ENCODE results near the gene USP22. TPM values are rescaled to one million over a fixed set of nuclear protein-coding genes. Genes with fewer than 3 reads are reported as not detected.

USP22 gene
- polyA plus RNA-seq, 1 donor (not counting 4 experiments of a cell fraction or from before 2014, with no cell fraction given) = 111 TPM

- Histone ChIP-seq H3K4me1 (ENCODE audit: control insufficient read depth, extremely low read depth, insufficient read depth, low read length) (no peaks in the 10 kb centered on the region), H3K27ac (ENCODE audit: control insufficient read depth, insufficient read depth, low read length) (no peak overlapping the region), H3K27me3 (ENCODE audit: control insufficient read depth, extremely low read depth, insufficient read depth, low read length) (no peaks in the 10 kb centered on the region), H4K20me1 (ENCODE audit: control insufficient read depth, extremely low read depth, insufficient read depth, low read length) (peaks cover 64% of the 10 kb centered on the region), H3K36me3 (ENCODE audit: control insufficient read depth in 2 of 2, extremely low read depth in 1 of 2, insufficient read depth in 2 of 2, low read length in 2 of 2) (peaks cover 67 to 79% of the 10 kb centered on the region in 2 experiments), H3K4me2 (ENCODE audit: control insufficient read depth, extremely low read depth, insufficient read depth, low read depth, low read length) (no peak overlapping the region), H3K79me2 (ENCODE audit: control insufficient read depth, insufficient read depth, low read length) (peaks cover 97% of the 10 kb centered on the region), H3K9me1 (ENCODE audit: control insufficient read depth, extremely low read depth, insufficient read depth, low read length) (no peaks in the 10 kb centered on the region), H3K4me3 (ENCODE audit: control insufficient read depth in 2 of 3, extremely low read depth in 1 of 3, insufficient read depth in 2 of 3, low read depth in 1 of 3, low read length in 3 of 3) (no peak overlapping the region), H3K9me3 (ENCODE audit: control insufficient read depth, low read depth, low read length) (no peaks in the 10 kb centered on the region), H3K9ac (ENCODE audit: control insufficient read depth, extremely low read depth, insufficient read depth, low read length) (no peak overlapping the region), H2AFZ (ENCODE audit: control insufficient read depth, low read length) (no peak overlapping the region)
- dilution Hi-C loops (cut with MboI; ENCODE audit: extremely low pct_ligation_motif_present, low sequenced_read_pairs) = no loop called here
- no peak for TF ChIP-seq EZH2 (IDR thresholded peaks at IDR 0.05; ENCODE audit: low read length)
- TF ChIP-seq, protein P1, sequence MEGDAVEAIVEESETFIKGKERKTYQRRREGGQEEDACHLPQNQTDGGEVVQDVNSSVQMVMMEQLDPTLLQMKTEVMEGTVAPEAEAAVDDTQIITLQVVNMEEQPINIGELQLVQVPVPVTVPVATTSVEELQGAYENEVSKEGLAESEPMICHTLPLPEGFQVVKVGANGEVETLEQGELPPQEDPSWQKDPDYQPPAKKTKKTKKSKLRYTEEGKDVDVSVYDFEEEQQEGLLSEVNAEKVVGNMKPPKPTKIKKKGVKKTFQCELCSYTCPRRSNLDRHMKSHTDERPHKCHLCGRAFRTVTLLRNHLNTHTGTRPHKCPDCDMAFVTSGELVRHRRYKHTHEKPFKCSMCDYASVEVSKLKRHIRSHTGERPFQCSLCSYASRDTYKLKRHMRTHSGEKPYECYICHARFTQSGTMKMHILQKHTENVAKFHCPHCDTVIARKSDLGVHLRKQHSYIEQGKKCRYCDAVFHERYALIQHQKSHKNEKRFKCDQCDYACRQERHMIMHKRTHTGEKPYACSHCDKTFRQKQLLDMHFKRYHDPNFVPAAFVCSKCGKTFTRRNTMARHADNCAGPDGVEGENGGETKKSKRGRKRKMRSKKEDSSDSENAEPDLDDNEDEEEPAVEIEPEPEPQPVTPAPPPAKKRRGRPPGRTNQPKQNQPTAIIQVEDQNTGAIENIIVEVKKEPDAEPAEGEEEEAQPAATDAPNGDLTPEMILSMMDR (optimal IDR thresholded peaks at IDR 0.05 in 1 of 3, IDR thresholded peaks at IDR 0.05 in 1 of 3, conservative IDR thresholded peaks at IDR 0.05 in 1 of 3; ENCODE audit: extremely low read depth in 1 of 3, insufficient read depth in 2 of 3, low read length in 3 of 3) = no peak
- DNase-seq (ENCODE audit: low read depth, low spot score) (no peak), FAIRE-seq (no peak)
Measured at GRCh38 chr17:21020622-21021021, 22.2 kb downstream of the USP22 start.

- no peaks in the 10 kb centered on the region for H3K9me3 ChIP-seq (ENCODE audit: control insufficient read depth, low read depth, low read length)
- H2AFZ ChIP-seq (ENCODE audit: control insufficient read depth, low read length) = no peak overlapping the region
- H3K27me3 ChIP-seq (ENCODE audit: control insufficient read depth, extremely low read depth, insufficient read depth, low read length) = no peaks in the 10 kb centered on the region
- no peaks in the 10 kb centered on the region for H3K9me1 ChIP-seq (ENCODE audit: control insufficient read depth, extremely low read depth, insufficient read depth, low read length)
- peaks cover 97% of the 10 kb centered on the region for H3K79me2 ChIP-seq (ENCODE audit: control insufficient read depth, insufficient read depth, low read length)
- H3K27ac ChIP-seq (ENCODE audit: control insufficient read depth, insufficient read depth, low read length) = no peak overlapping the region
- H3K9ac ChIP-seq (ENCODE audit: control insufficient read depth, extremely low read depth, insufficient read depth, low read length) = no peak overlapping the region
- TF ChIP-seq, protein P1 (optimal IDR thresholded peaks at IDR 0.05 in 1 of 3, IDR thresholded peaks at IDR 0.05 in 1 of 3, conservative IDR thresholded peaks at IDR 0.05 in 1 of 3; ENCODE audit: extremely low read depth in 1 of 3, insufficient read depth in 2 of 3, low read length in 3 of 3) = peak in 2 of 3 experiments; percentile 11 to 39
- TF ChIP-seq EZH2 (IDR thresholded peaks at IDR 0.05; ENCODE audit: low read length) = no peak
- no peaks in the 10 kb centered on the region for H3K4me1 ChIP-seq (ENCODE audit: control insufficient read depth, extremely low read depth, insufficient read depth, low read length)
- peaks cover 62% of the 10 kb centered on the region for H4K20me1 ChIP-seq (ENCODE audit: control insufficient read depth, extremely low read depth, insufficient read depth, low read length)
- DNase-seq (ENCODE audit: low read depth, low spot score) = no peak
- H3K4me2 ChIP-seq (ENCODE audit: control insufficient read depth, extremely low read depth, insufficient read depth, low read depth, low read length) = no peak overlapping the region
- H3K4me3 ChIP-seq (ENCODE audit: control insufficient read depth in 2 of 3, extremely low read depth in 1 of 3, insufficient read depth in 2 of 3, low read depth in 1 of 3, low read length in 3 of 3) = no peak overlapping the region
- dilution Hi-C loops (cut with MboI; ENCODE audit: extremely low pct_ligation_motif_present, low sequenced_read_pairs) = no loop called here
- no peak for FAIRE-seq
- peaks cover 67 to 79% of the 10 kb centered on the region in 2 experiments for H3K36me3 ChIP-seq (ENCODE audit: control insufficient read depth in 2 of 2, extremely low read depth in 1 of 2, insufficient read depth in 2 of 2, low read length in 2 of 2)
Measured at GRCh38 chr17:21019976-21020586, 22.7 kb downstream of the USP22 start.

Measured in keratinocyte (primary cell).